ENCODE data around the gene RAF1. TPM values are rescaled to one million over a fixed set of nuclear protein-coding genes. Genes with fewer than 3 reads are reported as not detected.

The RAF1 gene
- total and polyA plus RNA-seq, 2 donors (not counting 1 experiment from before 2014, with no cell fraction given): 84.3 to 126 TPM

- Histone ChIP-seq H3K9me3 (ENCODE audit: control extremely low read depth in 1 of 3, control insufficient read depth in 2 of 3, insufficient read depth in 1 of 3, low read length in 2 of 3) (no peaks in the 10 kb centered on the region), H3K4me1 (ENCODE audit: control insufficient read depth in 2 of 2, insufficient read depth in 2 of 2, low read length in 2 of 2) (peaks cover 0 to 4% of the 10 kb centered on the region in 2 donors), H3K79me2 (ENCODE audit: control insufficient read depth, insufficient read depth, low read length) (peaks cover 87% of the 10 kb centered on the region), H3K27ac (ENCODE audit: low read length in 2 of 2) (no peak overlapping the region), H3K4me2 (replicated peaks; ENCODE audit: low read depth, low read length, poor library complexity, severe bottlenecking) (no peak overlapping the region), H2AFZ (ENCODE audit: insufficient read depth, low read depth, low read length, poor library complexity, severe bottlenecking) (no peak overlapping the region), H3K9ac (ENCODE audit: low read length) (no peak overlapping the region), H3K27me3 (replicated peaks in 1 of 4; ENCODE audit: control extremely low read depth in 1 of 4, control insufficient read depth in 3 of 4, insufficient read depth in 4 of 4, low read length in 3 of 4) (no peaks in the 10 kb centered on the region), H4K20me1 (ENCODE audit: control insufficient read depth, insufficient read depth, low read length, poor library complexity, severe bottlenecking) (peaks cover 74% of the 10 kb centered on the region), H3K4me3 (ENCODE audit: control extremely low read depth in 1 of 5, extremely low read depth in 1 of 5, insufficient read depth in 1 of 5, low read depth in 2 of 5, low read length in 4 of 5) (no peak overlapping the region), H3K36me3 (replicated peaks in 1 of 2; ENCODE audit: control extremely low read depth in 1 of 2, control insufficient read depth in 1 of 2, extremely low read depth in 1 of 2, insufficient read depth in 2 of 2, low read length in 1 of 2) (peaks cover 0 to 10% of the 10 kb centered on the region in 2 experiments)
- H3K4me3 Mint-ChIP-seq: no peak overlapping the region
- no peak for ATAC-seq (ENCODE audit: low read depth)
- H3K27ac Mint-ChIP-seq: no peak overlapping the region
- POLR2A ChIA-PET: no interaction called here
- no peak for TF ChIP-seq EZH2 (IDR thresholded peaks at IDR 0.05; ENCODE audit: borderline replicate concordance, insufficient read depth, low read depth, low read length, poor library complexity, severe bottlenecking)
- no peak for TF ChIP-seq CTCF (IDR thresholded peaks at IDR 0.05)
- no peaks in the 10 kb centered on the region for H3K27me3 Mint-ChIP-seq
- WGBS (ENCODE audit: insufficient coverage): no CpG with 5 or more reads among the region's 1 CpG
- H3K4me1 Mint-ChIP-seq: peaks cover 45% of the 10 kb centered on the region
- intact Hi-C loops (cut with micrococcal nuclease): no loop called here
- DNase-seq: no peak
- CTCF ChIA-PET: no interaction called here
- H3K9me3 Mint-ChIP-seq (ENCODE audit: insufficient read depth): no peaks in the 10 kb centered on the region
These were observed 25.8 kb downstream of the RAF1 start for GRCh38 chr3:12638105-12638504.

GRCh38 chr3:12633108-12633507 is 30.8 kb downstream of the RAF1 start:
- Mint-ChIP-seq H3K4me3 (no peak overlapping the region), H3K9me3 (ENCODE audit: insufficient read depth) (no peaks in the 10 kb centered on the region), H3K27me3 (no peaks in the 10 kb centered on the region), H3K4me1 (peaks cover 48% of the 10 kb centered on the region), H3K27ac (no peak overlapping the region)
- no peak overlapping the region for H3K9ac ChIP-seq (ENCODE audit: low read length)
- no peak overlapping the region for H3K4me3 ChIP-seq (ENCODE audit: control extremely low read depth in 1 of 5, extremely low read depth in 1 of 5, insufficient read depth in 1 of 5, low read depth in 2 of 5, low read length in 4 of 5)
- H3K4me1 ChIP-seq (ENCODE audit: control insufficient read depth in 2 of 2, insufficient read depth in 2 of 2, low read length in 2 of 2): peaks cover 4 to 9% of the 10 kb centered on the region in 2 donors
- peaks cover 83% of the 10 kb centered on the region for H4K20me1 ChIP-seq (ENCODE audit: control insufficient read depth, insufficient read depth, low read length, poor library complexity, severe bottlenecking)
- H3K27ac ChIP-seq (ENCODE audit: low read length in 2 of 2): no peak overlapping the region
- H3K36me3 ChIP-seq (replicated peaks in 1 of 2; ENCODE audit: control extremely low read depth in 1 of 2, control insufficient read depth in 1 of 2, extremely low read depth in 1 of 2, insufficient read depth in 2 of 2, low read length in 1 of 2): peaks cover 0 to 10% of the 10 kb centered on the region in 2 experiments
- WGBS (ENCODE audit: insufficient coverage): 92% methylated on average over 2 of the region's 4 CpGs
- ChIA-PET POLR2A (interaction anchor here (0.7 kb wide), 1 partner anchor 787 kb away, joined by 5 read pairs; the partner anchor contains the start of gene NUP210), CTCF (no interaction called here)
- H3K9me3 ChIP-seq (ENCODE audit: control extremely low read depth in 1 of 3, control insufficient read depth in 2 of 3, insufficient read depth in 1 of 3, low read length in 2 of 3): no peaks in the 10 kb centered on the region
- no peak overlapping the region for H3K4me2 ChIP-seq (replicated peaks; ENCODE audit: low read depth, low read length, poor library complexity, severe bottlenecking)
- H3K79me2 ChIP-seq (ENCODE audit: control insufficient read depth, insufficient read depth, low read length): peaks cover 100% of the 10 kb centered on the region
- H3K27me3 ChIP-seq (replicated peaks in 1 of 4; ENCODE audit: control extremely low read depth in 1 of 4, control insufficient read depth in 3 of 4, insufficient read depth in 4 of 4, low read length in 3 of 4): no peaks in the 10 kb centered on the region
- ATAC-seq (ENCODE audit: low read depth) (no peak), DNase-seq (no peak)
- TF ChIP-seq CTCF (IDR thresholded peaks at IDR 0.05) (no peak), EZH2 (IDR thresholded peaks at IDR 0.05; ENCODE audit: borderline replicate concordance, insufficient read depth, low read depth, low read length, poor library complexity, severe bottlenecking) (no peak)
- intact Hi-C loops (cut with micrococcal nuclease): no loop called here
- no peak overlapping the region for H2AFZ ChIP-seq (ENCODE audit: insufficient read depth, low read depth, low read length, poor library complexity, severe bottlenecking)

Measured in B cell (primary cell).